ENCODE measurements around the gene AIG1. TPM values are rescaled to one million over a fixed set of nuclear protein-coding genes. Genes with fewer than 3 reads are reported as not detected.
"Not testable (repeated sequence)": the region's sequence is repeated elsewhere in the genome, so short reads cannot be mapped to it uniquely, and the experiment has no call there.

Gene AIG1
- total RNA-seq, 8 experiments from 2014 or later: 21.8 to 73.5 (median 29.5) TPM

- Histone ChIP-seq H3K27ac (no peak overlapping the region), H3K4me3 (no peak overlapping the region), H3K4me1 (replicated peaks in 1 of 2) (no peaks in the 10 kb centered on the region)
- WGBS, 10 experiments: 30 to 100% (median 89%) methylated on average over 1 of the region's 1 CpG; no CpG with 5 or more reads in 3 of the 10 experiments
- in situ Hi-C loops (cut with MboI; ENCODE audit: low pct_unique_long_range_greater_than_20kb in 2 of 9, low sequenced_read_pairs in 9 of 9, unreplicated experiment in 9 of 9): no loop called here
- peak in 3 of 8 experiments; percentile 39 to 50 (median 40) for ATAC-seq (replicated peaks in 6 of 8)
These were observed 168.7 kb downstream of the AIG1 start for GRCh38 chr6:143229400-143229799.

DNA sequence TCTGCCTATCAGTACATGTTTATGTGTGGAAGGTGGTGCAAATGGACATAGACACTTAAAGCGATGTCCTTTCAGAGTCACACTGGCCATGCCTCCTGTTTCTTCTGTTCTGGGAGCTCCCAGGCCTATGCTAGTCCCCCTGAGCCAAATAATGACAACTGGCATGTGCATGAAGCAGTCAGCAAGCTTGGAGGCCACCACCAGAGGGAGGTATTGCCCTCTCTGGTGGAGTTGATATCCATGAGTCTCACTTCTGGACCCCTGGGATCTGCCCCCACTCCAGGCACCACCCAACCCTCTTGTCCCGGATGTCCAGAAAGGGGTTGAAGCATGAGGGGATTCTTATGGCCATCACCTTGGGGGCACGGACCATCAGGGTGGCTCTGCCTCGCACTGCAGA is 172.2 kb downstream of the AIG1 start:
- H3K4me1 ChIP-seq (replicated peaks in 1 of 2): no peaks in the 10 kb centered on the region
- no peak overlapping the region for H3K27ac ChIP-seq
- 79 to 100% (median 97%) methylated on average over 1 to 4 of the region's 4 CpGs; no CpG with 5 or more reads in 2 of the 10 experiments for WGBS, 10 experiments
- peak in 1 of 8 experiments; percentile 41 for ATAC-seq (replicated peaks in 6 of 8)
- no peak overlapping the region for H3K4me3 ChIP-seq
- in situ Hi-C loops (cut with MboI; ENCODE audit: low pct_unique_long_range_greater_than_20kb in 2 of 9, low sequenced_read_pairs in 9 of 9, unreplicated experiment in 9 of 9): no loop called here

DNA sequence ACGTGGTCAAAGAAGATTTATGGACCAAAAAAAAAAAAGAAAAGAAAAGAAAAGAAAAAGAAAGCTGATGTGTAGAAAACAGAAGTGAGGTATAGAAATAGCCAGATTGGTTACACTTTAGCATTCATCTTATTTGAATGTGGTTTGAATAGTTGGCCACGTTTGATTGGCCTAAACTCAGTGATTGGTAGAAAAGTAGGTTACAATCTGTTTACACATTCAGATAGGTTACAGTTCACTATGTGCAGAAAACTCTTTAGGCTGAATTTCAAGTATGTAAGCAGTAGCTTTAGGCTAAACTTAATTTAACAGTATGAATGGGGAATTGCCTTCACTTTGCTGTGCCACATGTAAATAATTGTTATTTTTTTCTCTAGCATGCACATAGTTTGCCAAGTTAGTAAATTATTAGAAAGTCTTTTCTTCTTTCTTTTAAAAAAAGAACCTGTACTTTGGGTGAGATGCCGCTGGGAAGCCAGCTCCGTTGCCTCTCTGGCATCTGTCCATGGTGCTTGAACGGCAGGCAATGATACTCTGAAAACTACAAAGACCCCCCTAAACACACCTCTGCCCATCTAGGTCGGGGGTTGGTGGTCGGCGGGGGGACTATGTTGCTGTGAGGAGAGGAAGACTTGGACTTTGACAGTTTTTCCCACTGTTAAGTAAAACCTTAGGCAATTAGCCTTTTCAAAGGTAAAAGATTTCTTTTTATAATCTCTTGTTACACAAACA is 173.0 kb downstream of the AIG1 start:
- WGBS, 10 experiments: 16 to 79% (median 46%) methylated on average over 1 to 8 of the region's 8 CpGs
- in situ Hi-C loops (cut with MboI; ENCODE audit: low pct_unique_long_range_greater_than_20kb in 2 of 9, low sequenced_read_pairs in 9 of 9, unreplicated experiment in 9 of 9): no loop called here
- Histone ChIP-seq H3K27ac (no peak overlapping the region), H3K4me1 (replicated peaks in 1 of 2) (no peaks in the 10 kb centered on the region), H3K4me3 (no peak overlapping the region)
- no peak for ATAC-seq (replicated peaks in 6 of 8)

GRCh38 chr6:143234734-143235133 is 174.0 kb downstream of the AIG1 start:
- 0 to 100% (median 33%) methylated on average over 1 to 2 of the region's 2 CpGs; no CpG with 5 or more reads in 2 of the 10 experiments for WGBS, 10 experiments
- no peak overlapping the region for H3K27ac ChIP-seq
- no peak overlapping the region for H3K4me3 ChIP-seq
- in situ Hi-C loops (cut with MboI; ENCODE audit: low pct_unique_long_range_greater_than_20kb in 2 of 9, low sequenced_read_pairs in 9 of 9, unreplicated experiment in 9 of 9): no loop called here
- H3K4me1 ChIP-seq (replicated peaks in 1 of 2): no peaks in the 10 kb centered on the region
- peak in 3 of 8 experiments; percentile 66 to 69 (median 67) for ATAC-seq (replicated peaks in 6 of 8)

GRCh38 chr6:143236151-143236798 is 175.6 kb downstream of the AIG1 start:
- in situ Hi-C loops (cut with MboI; ENCODE audit: low pct_unique_long_range_greater_than_20kb in 2 of 9, low sequenced_read_pairs in 9 of 9, unreplicated experiment in 9 of 9): no loop called here
- H3K4me1 ChIP-seq (replicated peaks in 1 of 2): no peaks in the 10 kb centered on the region
- H3K4me3 ChIP-seq: no peak overlapping the region
- ATAC-seq (replicated peaks in 6 of 8): peak in 3 of 8 experiments; percentile 31 to 95 (median 95)
- no peak overlapping the region for H3K27ac ChIP-seq
- 5 to 91% (median 82%) methylated on average over 3 to 14 of the region's 16 CpGs; no CpG with 5 or more reads in 1 of the 10 experiments for WGBS, 10 experiments

- Histone ChIP-seq H3K4me3 (no peak overlapping the region), H3K4me1 (replicated peaks in 1 of 2) (no peaks in the 10 kb centered on the region), H3K27ac (no peak overlapping the region)
- in situ Hi-C loops (cut with MboI; ENCODE audit: low pct_unique_long_range_greater_than_20kb in 2 of 9, low sequenced_read_pairs in 9 of 9, unreplicated experiment in 9 of 9): no loop called here
- 91 to 100% (median 100%) methylated on average over 1 of the region's 1 CpG; no CpG with 5 or more reads in 2 of the 10 experiments for WGBS, 10 experiments
- no peak for ATAC-seq (replicated peaks in 6 of 8)
These were observed 177.6 kb downstream of the AIG1 start for GRCh38 chr6:143238306-143238705.

- Histone ChIP-seq H3K27ac (no peak overlapping the region), H3K4me3 (no peak overlapping the region), H3K4me1 (replicated peaks in 1 of 2) (no peaks in the 10 kb centered on the region)
- 60 to 100% (median 95%) methylated on average over 1 to 4 of the region's 4 CpGs for WGBS, 10 experiments
- no peak for ATAC-seq (replicated peaks in 6 of 8)
- in situ Hi-C loops (cut with MboI; ENCODE audit: low pct_unique_long_range_greater_than_20kb in 2 of 9, low sequenced_read_pairs in 9 of 9, unreplicated experiment in 9 of 9): no loop called here
These were observed 180.4 kb downstream of the AIG1 start for GRCh38 chr6:143241111-143241510.

DNA sequence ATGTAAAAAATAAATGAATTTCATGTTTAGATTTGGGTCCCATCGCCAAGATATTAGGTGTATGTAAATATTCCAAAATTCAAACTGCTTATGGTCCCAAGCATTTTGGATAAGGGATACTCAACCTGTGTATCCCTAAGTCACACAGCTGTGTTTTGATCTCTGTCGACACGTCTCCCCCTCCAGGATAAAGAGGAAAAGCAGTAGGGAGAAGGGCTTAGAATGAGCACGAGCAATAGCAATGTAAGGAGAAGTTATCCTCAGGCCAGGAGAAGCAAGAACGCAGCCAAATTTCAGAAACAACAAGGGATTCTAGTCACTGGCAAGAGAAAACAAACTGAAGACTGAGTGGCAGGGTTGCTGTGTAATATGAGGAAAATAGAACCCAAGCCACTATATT is 181.2 kb downstream of the AIG1 start:
- Histone ChIP-seq H3K4me3 (no peak overlapping the region), H3K27ac (no peak overlapping the region), H3K4me1 (replicated peaks in 1 of 2) (no peaks in the 10 kb centered on the region)
- ATAC-seq (replicated peaks in 6 of 8): peak in 1 of 8 experiments; percentile 45
- in situ Hi-C loops (cut with MboI; ENCODE audit: low pct_unique_long_range_greater_than_20kb in 2 of 9, low sequenced_read_pairs in 9 of 9, unreplicated experiment in 9 of 9): no loop called here
- WGBS, 10 experiments: 43 to 100% (median 82%) methylated on average over 1 to 5 of the region's 5 CpGs; no CpG with 5 or more reads in 2 of the 10 experiments

GRCh38 chr6:143243786-143244185 is 183.1 kb downstream of the AIG1 start:
- WGBS, 10 experiments: 83 to 100% (median 93%) methylated on average over 1 of the region's 1 CpG; no CpG with 5 or more reads in 6 of the 10 experiments
- in situ Hi-C loops (cut with MboI; ENCODE audit: low pct_unique_long_range_greater_than_20kb in 2 of 9, low sequenced_read_pairs in 9 of 9, unreplicated experiment in 9 of 9): no loop called here

GRCh38 chr6:143245656-143246055 is 185.0 kb downstream of the AIG1 start:
- no peaks in the 10 kb centered on the region for H3K4me1 ChIP-seq (replicated peaks in 1 of 2)
- WGBS, 10 experiments: 70 to 96% (median 85%) methylated on average over 2 to 6 of the region's 6 CpGs
- no peak for ATAC-seq (replicated peaks in 6 of 8)
- H3K27ac ChIP-seq: no peak overlapping the region
- H3K4me3 ChIP-seq: no peak overlapping the region
- in situ Hi-C loops (cut with MboI; ENCODE audit: low pct_unique_long_range_greater_than_20kb in 2 of 9, low sequenced_read_pairs in 9 of 9, unreplicated experiment in 9 of 9): no loop called here

More at GRCh38 chr6:143243786-143244185, 183.1 kb downstream of the AIG1 start:
- no peak for ATAC-seq (replicated peaks in 6 of 8)
- Histone ChIP-seq H3K4me1 (replicated peaks in 1 of 2) (no peaks in the 10 kb centered on the region), H3K27ac (no peak overlapping the region), H3K4me3 (no peak overlapping the region)

GRCh38 chr6:143246166-143246775 is 185.6 kb downstream of the AIG1 start:
- in situ Hi-C loops (cut with MboI; ENCODE audit: low pct_unique_long_range_greater_than_20kb in 2 of 9, low sequenced_read_pairs in 9 of 9, unreplicated experiment in 9 of 9); H3K4me1 ChIP-seq (replicated peaks in 1 of 2); H3K4me3 ChIP-seq; H3K27ac ChIP-seq: not testable (repeated sequence)
- ATAC-seq (replicated peaks in 6 of 8): peak in 2 of 8 experiments; percentile 23 to 38
- WGBS, 10 experiments: 40 to 100% (median 90%) methylated on average over 1 to 4 of the region's 4 CpGs; no CpG with 5 or more reads in 1 of the 10 experiments

- Histone ChIP-seq H3K27ac (no peak overlapping the region), H3K4me1 (replicated peaks in 1 of 2) (no peaks in the 10 kb centered on the region), H3K4me3 (no peak overlapping the region)
- 66 to 100% (median 77%) methylated on average over 1 to 3 of the region's 3 CpGs; no CpG with 5 or more reads in 4 of the 10 experiments for WGBS, 10 experiments
- in situ Hi-C loops (cut with MboI; ENCODE audit: low pct_unique_long_range_greater_than_20kb in 2 of 9, low sequenced_read_pairs in 9 of 9, unreplicated experiment in 9 of 9): no loop called here
- no peak for ATAC-seq (replicated peaks in 6 of 8)
These were observed 186.9 kb downstream of the AIG1 start for GRCh38 chr6:143247586-143247985.

GRCh38 chr6:143248359-143248758 is 187.7 kb downstream of the AIG1 start:
- in situ Hi-C loops (cut with MboI; ENCODE audit: low pct_unique_long_range_greater_than_20kb in 2 of 9, low sequenced_read_pairs in 9 of 9, unreplicated experiment in 9 of 9): no loop called here
- 40 to 100% (median 88%) methylated on average over 1 to 4 of the region's 4 CpGs; no CpG with 5 or more reads in 2 of the 10 experiments for WGBS, 10 experiments

More at GRCh38 chr6:143248359-143248758, 187.7 kb downstream of the AIG1 start:
- ATAC-seq (replicated peaks in 6 of 8): no peak
- no peak overlapping the region for H3K27ac ChIP-seq
- H3K4me1 ChIP-seq (replicated peaks in 1 of 2): no peaks in the 10 kb centered on the region
- no peak overlapping the region for H3K4me3 ChIP-seq

Data from motor neuron (in vitro differentiated cells).